Activated CD4-positive, alpha-beta T cell treated with anti-CD3 and anti-CD28 coated beads, Interleukin-2, amount 50 U/mL, for 48 hours (primary cell): Measurements from ENCODE around the gene SNAI3.
A peak's percentile ranks its signal among the peaks of the same experiment; 100 is the strongest.

Experiments used
- DNase-seq, 2 experiments: peaks; one replicate each; pipeline ENCODE4 v3.0.0-alpha.2; 2020

Gene SNAI3

DNA sequence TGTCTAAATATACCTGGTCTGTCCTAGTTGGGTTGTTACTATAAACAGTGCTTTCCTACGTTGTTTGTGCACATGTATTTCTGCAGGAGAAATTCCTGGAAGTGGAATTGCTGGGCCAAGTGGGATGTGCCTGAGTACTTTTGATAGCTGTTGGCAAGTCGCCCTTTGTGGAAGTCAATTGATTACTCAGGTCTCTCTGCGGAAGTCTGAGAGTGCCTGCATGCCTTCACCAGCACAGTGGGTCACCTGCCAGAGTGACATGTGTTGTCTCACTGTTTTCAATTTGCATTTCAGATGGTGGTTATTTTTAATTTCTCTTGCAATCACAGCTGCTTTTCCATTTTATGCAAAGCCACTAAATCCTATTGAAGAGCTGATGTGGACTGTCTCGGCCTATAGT lies 21.2 kb downstream of the SNAI3 start:
- no peak for DNase-seq

GRCh38 chr16:88662843-88663606 lies 23.3 kb downstream of the SNAI3 start, which contains the start of gene MVD:
MVD (minus strand) TSS chr16:88663091; CDS start chr16:88663080, 11 bp downstream.
- DNase-seq, result peak; percentile 93 to 96

- peak in 1 of 2 experiments; percentile 34 for DNase-seq
Observed at GRCh38 chr16:88662222-88662842, 24.0 kb downstream of the SNAI3 start.

- DNase-seq, result no peak
Observed at GRCh38 chr16:88661468-88661867, 24.8 kb downstream of the SNAI3 start.

GRCh38 chr16:88659160-88659559 lies 27.1 kb downstream of the SNAI3 start:
- no peak for DNase-seq

- no peak for DNase-seq
Observed at GRCh38 chr16:88658714-88659113, 27.6 kb downstream of the SNAI3 start.

- no peak for DNase-seq
Observed at GRCh38 chr16:88657371-88657770, 28.9 kb downstream of the SNAI3 start.

- no peak for DNase-seq
Observed at GRCh38 chr16:88656291-88656980, 29.9 kb downstream of the SNAI3 start.

DNA sequence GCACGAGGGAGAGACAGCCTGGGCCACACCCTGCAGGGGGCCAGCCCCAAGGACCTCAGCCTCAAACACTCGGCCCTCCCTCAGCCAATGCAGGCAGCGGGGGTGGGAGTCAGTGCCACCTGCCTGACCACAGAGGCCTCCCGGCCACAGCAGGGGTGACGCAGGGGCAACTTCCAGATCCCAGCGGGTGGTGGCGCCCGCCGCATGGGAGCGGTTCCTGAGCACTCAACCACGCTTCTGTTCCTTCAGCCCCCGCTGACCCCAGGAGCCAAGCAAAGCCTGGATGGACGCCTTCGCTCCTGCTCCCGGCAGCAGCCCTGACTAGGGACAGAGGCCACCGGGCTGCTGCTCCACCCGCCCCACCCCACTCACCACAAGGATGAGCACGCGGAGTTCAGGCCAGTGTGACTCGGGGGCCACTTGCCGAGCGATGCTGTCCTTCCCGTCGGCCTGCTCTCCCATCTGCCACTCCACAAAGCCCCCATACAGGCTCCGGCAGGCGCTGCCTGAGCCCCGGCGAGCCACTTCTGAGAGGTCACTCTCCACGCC lies 30.5 kb downstream of the SNAI3 start:
- no peak for DNase-seq

- no peak for DNase-seq
Observed at GRCh38 chr16:88655053-88655732, 31.1 kb downstream of the SNAI3 start.

DNA sequence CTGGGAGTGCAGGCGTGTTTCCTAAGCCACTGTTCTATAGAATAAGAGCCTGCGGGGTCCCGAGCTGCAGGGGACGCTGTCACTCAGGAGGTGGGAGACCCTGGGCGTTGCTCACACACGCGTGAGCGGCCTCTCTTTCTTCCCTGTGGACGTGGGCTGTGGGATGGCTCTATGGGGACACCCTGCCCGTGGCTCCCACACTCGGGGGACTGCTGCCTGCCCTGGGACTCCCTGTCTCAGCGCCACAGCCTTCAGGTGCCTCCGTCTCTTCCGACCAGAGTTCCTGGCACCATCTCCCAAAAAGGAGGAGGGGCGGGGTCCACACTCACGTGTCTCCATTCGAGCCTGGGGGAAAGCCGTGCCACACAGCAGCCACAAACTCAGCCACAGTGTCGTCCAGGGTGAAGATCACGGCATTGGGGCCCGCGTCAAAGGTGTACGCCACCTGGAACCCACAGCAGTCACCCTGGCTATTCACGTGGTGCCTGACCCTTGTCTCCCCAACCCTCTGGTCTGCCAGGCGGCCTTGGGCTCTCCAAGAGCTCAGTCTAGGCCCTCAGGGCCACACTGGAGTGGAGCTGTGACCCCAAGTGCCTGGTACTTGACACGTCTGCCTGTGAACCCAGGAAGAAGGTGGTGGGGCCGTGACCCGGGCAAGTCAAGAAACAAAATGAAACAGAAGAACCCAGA lies 31.8 kb downstream of the SNAI3 start:
- no peak for DNase-seq

DNA sequence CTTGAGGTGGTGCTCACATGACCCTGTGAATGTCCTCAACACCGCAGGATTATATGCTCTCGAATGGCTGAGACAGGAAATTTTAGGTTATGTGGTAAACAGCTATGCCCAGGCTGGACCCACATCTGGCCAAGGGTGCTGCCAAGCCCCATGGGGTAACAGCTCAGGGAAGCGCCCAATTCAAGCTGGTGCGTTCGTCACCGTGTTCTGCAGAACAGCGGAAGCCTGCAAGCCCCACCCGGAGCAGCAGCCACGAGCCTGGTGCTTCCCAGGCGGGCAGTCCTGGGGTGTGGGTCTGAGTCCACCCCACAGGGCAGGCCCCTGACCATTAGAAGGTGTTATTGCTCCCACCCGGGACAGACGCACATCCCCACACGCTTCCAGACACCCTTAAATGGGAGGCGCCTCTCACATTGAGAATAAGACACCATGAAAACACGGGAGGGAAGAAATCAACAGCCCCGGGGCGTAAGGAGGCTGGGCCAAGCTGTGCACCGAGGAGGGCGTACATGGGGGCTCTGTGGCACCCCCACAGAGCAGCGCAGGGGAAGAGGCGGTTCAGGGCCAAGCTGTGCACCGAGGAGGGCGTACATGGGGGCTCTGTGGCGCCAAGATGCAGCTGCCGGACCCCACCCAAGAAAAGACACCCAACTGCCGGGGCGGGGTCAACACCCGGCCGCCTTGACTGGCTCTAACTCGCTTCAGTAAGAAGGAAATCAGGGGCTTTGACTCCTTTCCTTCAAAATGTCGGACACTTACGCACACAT lies 32.5 kb downstream of the SNAI3 start:
- no peak for DNase-seq

DNA sequence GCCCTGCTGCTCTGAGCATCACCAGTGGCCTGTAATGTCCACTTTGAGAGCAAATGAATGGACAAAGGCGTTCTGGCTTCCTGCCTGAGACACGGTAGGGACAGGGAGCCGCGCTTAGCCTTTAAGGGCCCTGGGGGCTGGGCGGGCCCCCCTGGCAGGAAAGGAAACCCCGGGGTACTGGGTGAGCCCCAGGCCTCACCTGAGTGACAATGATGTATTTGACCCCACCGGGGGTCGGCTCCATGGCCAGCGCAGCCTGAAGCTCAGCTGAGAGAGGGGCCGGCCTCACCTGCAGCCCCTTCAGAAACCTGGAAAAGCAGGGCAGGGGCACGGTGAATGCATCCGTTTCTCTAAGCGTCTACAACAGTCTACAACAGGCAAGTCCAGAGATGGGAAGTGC lies 33.2 kb downstream of the SNAI3 start:
- no peak for DNase-seq

DNA sequence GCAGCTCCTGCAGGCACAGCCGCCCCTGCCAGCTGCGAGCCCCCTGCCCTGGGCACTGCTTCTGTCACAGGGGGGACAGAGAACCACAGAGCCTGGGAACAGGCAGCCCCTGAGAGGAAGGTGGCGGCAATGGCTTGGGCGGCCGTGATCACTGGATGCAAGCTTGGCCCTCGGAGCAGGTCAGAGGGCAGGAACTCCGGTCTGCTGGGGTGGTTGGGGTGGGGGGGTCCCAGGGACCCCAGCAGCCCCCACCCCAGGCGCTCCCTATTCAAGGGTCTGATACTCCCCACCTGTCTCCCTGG lies 33.6 kb downstream of the SNAI3 start:
- no peak for DNase-seq

GRCh38 chr16:88651989-88652761 lies 34.1 kb downstream of the SNAI3 start:
- DNase-seq, result no peak

GRCh38 chr16:88651276-88651988 lies 34.9 kb downstream of the SNAI3 start:
- DNase-seq, result peak; percentile 84 to 89

DNA sequence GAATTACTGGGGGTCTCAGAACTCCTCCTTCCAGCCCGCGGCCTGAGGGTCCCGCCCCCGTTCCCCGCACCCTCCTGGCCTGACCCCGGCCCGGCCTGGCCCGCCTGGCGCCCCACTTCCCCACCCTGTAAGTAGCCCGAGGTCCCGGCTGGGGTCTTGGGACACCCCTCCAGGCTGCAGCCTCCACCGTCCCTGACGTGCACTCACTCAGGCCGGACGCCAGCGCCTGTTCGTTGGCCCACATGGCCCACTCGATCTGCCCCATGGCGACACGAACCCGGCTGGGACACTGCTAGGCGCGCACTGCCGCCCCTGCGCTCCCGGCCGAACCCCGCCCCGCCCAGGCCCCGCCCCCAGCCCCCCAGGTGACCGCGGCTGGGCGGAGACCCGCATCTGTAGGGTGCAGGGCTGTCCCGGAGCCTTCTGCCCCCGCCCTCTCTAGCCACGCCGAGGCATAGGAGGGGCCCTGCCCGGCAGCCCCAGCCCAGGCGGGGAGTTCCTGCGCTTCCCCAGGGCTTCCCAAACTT lies 35.5 kb downstream of the SNAI3 start, which contains the start of gene CYBA:
Gene CYBA, minus strand, starts transcription at position 305 of the 527 bp plus-strand sequence. Its CDS starts 40 bp downstream, at position 265.
- peak; percentile 90 to 91 for DNase-seq

- DNase-seq, result peak; percentile 44 to 49
Observed at GRCh38 chr16:88649924-88650748, 36.2 kb downstream of the SNAI3 start.
